ENCODE measurements around the gene IFNAR2. TPM values are rescaled to one million over a fixed set of nuclear protein-coding genes. Genes with fewer than 3 reads are reported as not detected.

Gene IFNAR2
- total RNA-seq, 1 experiment from 2014 or later: 31.0 TPM

DNA sequence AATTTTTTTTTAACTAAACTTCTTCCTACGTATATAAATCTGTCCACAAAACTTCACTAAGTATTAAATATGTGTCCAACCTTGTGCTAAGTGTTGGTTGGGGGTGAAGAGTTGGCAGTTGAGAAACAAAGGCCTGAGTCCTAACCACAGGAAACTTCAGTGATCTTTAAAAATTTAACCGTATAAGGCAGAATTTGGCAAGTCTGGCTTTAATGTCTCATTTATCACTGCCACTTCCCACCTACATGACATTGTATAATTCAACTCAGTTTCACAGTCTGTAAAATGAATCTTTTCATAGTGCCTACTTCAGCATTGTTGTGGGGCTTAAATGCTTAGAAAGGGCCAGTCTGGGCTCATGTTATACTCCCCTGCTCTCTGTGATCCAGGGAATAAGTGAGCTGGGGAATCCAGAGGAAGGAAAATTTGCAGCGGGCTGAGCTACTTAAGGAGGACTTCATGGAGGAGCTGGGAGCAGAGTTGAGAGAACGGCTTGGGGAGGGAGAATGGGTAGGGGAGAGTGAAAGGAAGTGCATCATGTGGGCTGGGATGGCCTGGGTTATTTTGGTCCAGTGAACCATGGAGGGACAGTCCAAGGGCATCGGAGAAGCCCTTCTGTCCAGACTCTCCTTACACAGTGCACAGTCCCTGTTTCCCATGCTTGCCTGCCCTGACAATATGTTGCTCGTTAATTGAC lies 14.5 kb downstream of the IFNAR2 start:
- no TSS peak for BruUV-seq (replicated peaks)
- H3K9me3 Mint-ChIP-seq (ENCODE audit: low read depth, unreplicated experiment): no peaks in the 10 kb centered on the region
- H3K27ac Mint-ChIP-seq (ENCODE audit: unreplicated experiment): no peak overlapping the region
- TF ChIP-seq, protein P1, sequence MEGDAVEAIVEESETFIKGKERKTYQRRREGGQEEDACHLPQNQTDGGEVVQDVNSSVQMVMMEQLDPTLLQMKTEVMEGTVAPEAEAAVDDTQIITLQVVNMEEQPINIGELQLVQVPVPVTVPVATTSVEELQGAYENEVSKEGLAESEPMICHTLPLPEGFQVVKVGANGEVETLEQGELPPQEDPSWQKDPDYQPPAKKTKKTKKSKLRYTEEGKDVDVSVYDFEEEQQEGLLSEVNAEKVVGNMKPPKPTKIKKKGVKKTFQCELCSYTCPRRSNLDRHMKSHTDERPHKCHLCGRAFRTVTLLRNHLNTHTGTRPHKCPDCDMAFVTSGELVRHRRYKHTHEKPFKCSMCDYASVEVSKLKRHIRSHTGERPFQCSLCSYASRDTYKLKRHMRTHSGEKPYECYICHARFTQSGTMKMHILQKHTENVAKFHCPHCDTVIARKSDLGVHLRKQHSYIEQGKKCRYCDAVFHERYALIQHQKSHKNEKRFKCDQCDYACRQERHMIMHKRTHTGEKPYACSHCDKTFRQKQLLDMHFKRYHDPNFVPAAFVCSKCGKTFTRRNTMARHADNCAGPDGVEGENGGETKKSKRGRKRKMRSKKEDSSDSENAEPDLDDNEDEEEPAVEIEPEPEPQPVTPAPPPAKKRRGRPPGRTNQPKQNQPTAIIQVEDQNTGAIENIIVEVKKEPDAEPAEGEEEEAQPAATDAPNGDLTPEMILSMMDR (IDR thresholded peaks at IDR 0.05; ENCODE audit: unreplicated experiment): no peak
- H3K36me3 Mint-ChIP-seq (ENCODE audit: insufficient read depth, unreplicated experiment): peaks cover 26% of the 10 kb centered on the region
- H3K4me3 Mint-ChIP-seq (ENCODE audit: low read depth, unreplicated experiment): no peak overlapping the region
- intact Hi-C loops (cut with micrococcal nuclease; ENCODE audit: unreplicated experiment): no loop called here
- H3K27me3 Mint-ChIP-seq (ENCODE audit: unreplicated experiment): no peaks in the 10 kb centered on the region
- peaks cover 7% of the 10 kb centered on the region for H3K4me1 Mint-ChIP-seq (ENCODE audit: low read depth, unreplicated experiment)
- DNase-seq: no peak
- CTCF ChIA-PET: no interaction called here

DNA sequence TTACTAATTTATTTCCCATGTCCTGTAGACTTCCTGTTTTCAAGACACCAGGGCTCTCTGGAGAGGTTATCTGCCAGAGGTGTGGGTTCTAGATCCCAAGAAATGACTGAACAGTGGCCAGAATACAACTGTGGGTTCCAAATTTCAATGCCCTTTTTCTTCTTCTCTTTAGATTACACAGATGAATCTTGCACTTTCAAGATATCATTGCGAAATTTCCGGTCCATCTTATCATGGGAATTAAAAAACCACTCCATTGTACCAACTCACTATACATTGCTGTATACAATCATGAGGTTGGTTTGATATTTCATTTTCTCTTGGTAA lies 15.0 kb downstream of the IFNAR2 start:
- H3K4me3 Mint-ChIP-seq (ENCODE audit: low read depth, unreplicated experiment): no peak overlapping the region
- intact Hi-C loops (cut with micrococcal nuclease; ENCODE audit: unreplicated experiment): no loop called here
- H3K27me3 Mint-ChIP-seq (ENCODE audit: unreplicated experiment): no peaks in the 10 kb centered on the region
- TF ChIP-seq, protein P1 (IDR thresholded peaks at IDR 0.05; ENCODE audit: unreplicated experiment): no peak
- H3K27ac Mint-ChIP-seq (ENCODE audit: unreplicated experiment): no peak overlapping the region
- CTCF ChIA-PET: no interaction called here
- no peak for DNase-seq
- peaks cover 5% of the 10 kb centered on the region for H3K4me1 Mint-ChIP-seq (ENCODE audit: low read depth, unreplicated experiment)
- no TSS peak for BruUV-seq (replicated peaks)
- H3K36me3 Mint-ChIP-seq (ENCODE audit: insufficient read depth, unreplicated experiment): peaks cover 31% of the 10 kb centered on the region
- H3K9me3 Mint-ChIP-seq (ENCODE audit: low read depth, unreplicated experiment): no peaks in the 10 kb centered on the region

DNA sequence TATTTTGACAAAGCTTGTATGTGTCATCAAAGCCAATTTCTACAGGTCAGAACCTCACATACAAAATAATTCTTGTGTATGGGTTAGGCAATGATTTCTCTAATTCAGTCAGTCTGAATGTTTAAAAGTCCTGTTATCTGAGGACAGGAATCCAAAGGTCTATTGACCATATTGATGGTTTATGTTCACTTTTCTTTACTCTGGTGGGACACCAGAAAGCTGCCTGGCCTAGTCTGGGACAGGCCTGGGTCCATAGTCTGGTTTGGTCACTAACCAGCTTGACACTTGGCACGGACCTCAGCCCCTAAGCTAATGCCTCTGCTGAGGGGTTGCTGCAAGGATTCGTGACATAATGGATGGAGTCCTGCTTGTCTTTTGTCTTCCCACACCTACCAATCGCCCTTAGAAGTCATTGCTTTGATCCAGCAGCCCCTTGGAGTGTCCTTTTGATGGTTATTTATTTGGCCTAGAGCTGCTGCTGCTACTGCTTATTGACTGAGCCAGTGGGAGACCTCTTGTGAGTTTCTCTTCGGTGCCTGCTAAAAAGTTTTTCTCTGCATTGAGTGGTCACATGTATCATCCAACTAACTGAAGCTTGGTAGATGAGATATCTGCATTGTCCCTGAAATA lies 15.7 kb downstream of the IFNAR2 start:
- Mint-ChIP-seq H3K4me1 (ENCODE audit: low read depth, unreplicated experiment) (no peaks in the 10 kb centered on the region), H3K27ac (ENCODE audit: unreplicated experiment) (no peak overlapping the region), H3K4me3 (ENCODE audit: low read depth, unreplicated experiment) (no peak overlapping the region), H3K9me3 (ENCODE audit: low read depth, unreplicated experiment) (no peaks in the 10 kb centered on the region), H3K27me3 (ENCODE audit: unreplicated experiment) (no peaks in the 10 kb centered on the region), H3K36me3 (ENCODE audit: insufficient read depth, unreplicated experiment) (peaks cover 34% of the 10 kb centered on the region)
- CTCF ChIA-PET: no interaction called here
- TF ChIP-seq, protein P1 (IDR thresholded peaks at IDR 0.05; ENCODE audit: unreplicated experiment): no peak
- BruUV-seq (replicated peaks): no TSS peak
- DNase-seq: no peak
- intact Hi-C loops (cut with micrococcal nuclease; ENCODE audit: unreplicated experiment): no loop called here

DNA sequence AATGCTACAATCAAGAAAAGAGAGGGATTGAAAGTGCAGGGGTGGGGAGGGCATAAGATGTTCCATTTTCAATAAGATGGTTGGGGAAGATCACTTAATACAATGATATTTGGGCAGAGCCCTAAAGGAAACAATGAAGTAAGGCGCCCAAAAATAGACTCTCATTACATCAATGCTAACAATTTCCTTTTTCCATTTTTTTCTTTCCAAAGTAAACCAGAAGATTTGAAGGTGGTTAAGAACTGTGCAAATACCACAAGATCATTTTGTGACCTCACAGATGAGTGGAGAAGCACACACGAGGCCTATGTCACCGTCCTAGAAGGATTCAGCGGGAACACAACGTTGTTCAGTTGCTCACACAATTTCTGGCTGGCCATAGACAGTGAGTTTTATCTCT lies 16.8 kb downstream of the IFNAR2 start:
- Mint-ChIP-seq H3K27me3 (ENCODE audit: unreplicated experiment) (no peaks in the 10 kb centered on the region), H3K9me3 (ENCODE audit: low read depth, unreplicated experiment) (no peaks in the 10 kb centered on the region), H3K4me3 (ENCODE audit: low read depth, unreplicated experiment) (no peak overlapping the region), H3K36me3 (ENCODE audit: insufficient read depth, unreplicated experiment) (peaks cover 40% of the 10 kb centered on the region), H3K27ac (ENCODE audit: unreplicated experiment) (no peak overlapping the region), H3K4me1 (ENCODE audit: low read depth, unreplicated experiment) (no peaks in the 10 kb centered on the region)
- intact Hi-C loops (cut with micrococcal nuclease; ENCODE audit: unreplicated experiment): no loop called here
- CTCF ChIA-PET: no interaction called here
- TF ChIP-seq, protein P1 (IDR thresholded peaks at IDR 0.05; ENCODE audit: unreplicated experiment): no peak
- DNase-seq: no peak
- BruUV-seq (replicated peaks): no TSS peak

Data from Calu3 (cell line).